Fibroblast of lung (primary cell): Measurements from ENCODE around the gene SIK3.
"Not testable (repeated sequence)": the region's sequence is repeated elsewhere in the genome, so short reads cannot be mapped to it uniquely, and the experiment has no call there.

Experiments used
- EZH2 ChIP-seq: IDR thresholded peaks from 2 replicates; pipeline ENCODE4 v1.5.1; 2012; ENCODE audit warnings: low read length, control low read depth, mild to moderate bottlenecking; ENCODE audit errors: missing control alignments
- TF ChIP-seq, protein P1 (sequence below), 2 donors: IDR thresholded peaks in 1 of 2; conservative IDR thresholded peaks in 1 of 2; 1 replicate in 1 of 2; 2 replicates in 1 of 2; pipeline ENCODE4 v1.5.1; 2011 to 2012; ENCODE audit warnings: low read length in 2 of 2, control low read depth in 1 of 2, inconsistent platforms in 1 of 2, low read depth in 1 of 2, mild to moderate bottlenecking in 1 of 2

DNA sequence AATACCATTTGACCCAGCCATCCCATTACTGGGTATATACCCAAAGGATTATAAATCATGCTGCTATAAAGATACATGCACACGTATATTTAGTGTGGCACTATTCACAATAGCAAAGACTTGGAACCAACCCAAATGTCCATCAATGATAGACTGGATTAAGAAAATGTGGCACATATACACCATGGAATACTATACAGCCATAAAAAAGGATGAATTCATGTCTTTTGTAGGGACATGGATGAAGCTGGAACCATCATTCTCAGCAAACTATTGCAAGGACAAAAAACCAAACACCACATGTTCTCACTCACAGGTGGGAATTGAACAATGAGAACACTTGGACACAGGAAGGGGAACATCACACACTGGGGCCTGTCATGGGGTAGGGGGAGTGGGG, 14.7 kb upstream of the SIK3 start:
- not testable (repeated sequence) for TF ChIP-seq EZH2
- TF ChIP-seq, protein P1, sequence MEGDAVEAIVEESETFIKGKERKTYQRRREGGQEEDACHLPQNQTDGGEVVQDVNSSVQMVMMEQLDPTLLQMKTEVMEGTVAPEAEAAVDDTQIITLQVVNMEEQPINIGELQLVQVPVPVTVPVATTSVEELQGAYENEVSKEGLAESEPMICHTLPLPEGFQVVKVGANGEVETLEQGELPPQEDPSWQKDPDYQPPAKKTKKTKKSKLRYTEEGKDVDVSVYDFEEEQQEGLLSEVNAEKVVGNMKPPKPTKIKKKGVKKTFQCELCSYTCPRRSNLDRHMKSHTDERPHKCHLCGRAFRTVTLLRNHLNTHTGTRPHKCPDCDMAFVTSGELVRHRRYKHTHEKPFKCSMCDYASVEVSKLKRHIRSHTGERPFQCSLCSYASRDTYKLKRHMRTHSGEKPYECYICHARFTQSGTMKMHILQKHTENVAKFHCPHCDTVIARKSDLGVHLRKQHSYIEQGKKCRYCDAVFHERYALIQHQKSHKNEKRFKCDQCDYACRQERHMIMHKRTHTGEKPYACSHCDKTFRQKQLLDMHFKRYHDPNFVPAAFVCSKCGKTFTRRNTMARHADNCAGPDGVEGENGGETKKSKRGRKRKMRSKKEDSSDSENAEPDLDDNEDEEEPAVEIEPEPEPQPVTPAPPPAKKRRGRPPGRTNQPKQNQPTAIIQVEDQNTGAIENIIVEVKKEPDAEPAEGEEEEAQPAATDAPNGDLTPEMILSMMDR (conservative IDR thresholded peaks at IDR 0.05 in 1 of 2, IDR thresholded peaks at IDR 0.05 in 1 of 2; ENCODE audit: low read depth in 1 of 2, low read length in 2 of 2) = not testable (repeated sequence)
